GM18505 (cell line): ENCODE measurements around the gene TAF1C.

Source experiments
- ATAC-seq: cut with Tn5 transposase; IDR thresholded peaks from one replicate; pipeline ENCODE4 v1.9.1; 2021; ENCODE audit not compliant: unreplicated experiment
- POLR2A ChIP-seq: IDR thresholded peaks from 4 replicates; pipeline ENCODE4 v1.6.1; 2011; ENCODE audit warnings: borderline replicate concordance; ENCODE audit not compliant: insufficient read depth, insufficient read length; ENCODE audit errors: extremely low read depth

TAF1C gene

GRCh38 chr16:84176192-84177053, 10.4 kb downstream of the TAF1C start:
- no peak for TF ChIP-seq POLR2A
- no peak for ATAC-seq

GRCh38 chr16:84175350-84176081, 11.3 kb downstream of the TAF1C start:
- no peak for ATAC-seq
- no peak for TF ChIP-seq POLR2A

DNA sequence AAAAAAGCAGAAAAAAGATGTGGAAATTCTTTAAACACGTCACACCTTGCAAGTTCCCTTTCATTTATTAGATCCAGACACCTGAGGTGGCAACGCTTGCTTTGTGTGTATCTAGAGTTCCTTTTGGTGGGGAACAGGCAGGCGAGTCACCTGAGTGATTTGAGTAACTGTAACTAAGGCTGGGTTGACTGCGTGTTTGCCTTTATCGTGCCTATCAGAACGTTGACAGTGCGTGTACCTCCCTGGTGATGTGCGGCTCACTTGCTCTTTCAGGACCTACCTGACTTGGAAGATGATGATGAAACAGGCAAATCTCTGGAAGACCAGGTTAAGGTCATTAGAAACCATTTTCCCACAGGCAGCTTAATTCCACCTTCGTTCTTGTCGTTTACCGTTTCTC, 12.5 kb downstream of the TAF1C start:
- no peak for TF ChIP-seq POLR2A
- ATAC-seq, result no peak

- no peak for ATAC-seq
These were observed 17.0 kb downstream of the TAF1C start for GRCh38 chr16:84169765-84170310.

DNA sequence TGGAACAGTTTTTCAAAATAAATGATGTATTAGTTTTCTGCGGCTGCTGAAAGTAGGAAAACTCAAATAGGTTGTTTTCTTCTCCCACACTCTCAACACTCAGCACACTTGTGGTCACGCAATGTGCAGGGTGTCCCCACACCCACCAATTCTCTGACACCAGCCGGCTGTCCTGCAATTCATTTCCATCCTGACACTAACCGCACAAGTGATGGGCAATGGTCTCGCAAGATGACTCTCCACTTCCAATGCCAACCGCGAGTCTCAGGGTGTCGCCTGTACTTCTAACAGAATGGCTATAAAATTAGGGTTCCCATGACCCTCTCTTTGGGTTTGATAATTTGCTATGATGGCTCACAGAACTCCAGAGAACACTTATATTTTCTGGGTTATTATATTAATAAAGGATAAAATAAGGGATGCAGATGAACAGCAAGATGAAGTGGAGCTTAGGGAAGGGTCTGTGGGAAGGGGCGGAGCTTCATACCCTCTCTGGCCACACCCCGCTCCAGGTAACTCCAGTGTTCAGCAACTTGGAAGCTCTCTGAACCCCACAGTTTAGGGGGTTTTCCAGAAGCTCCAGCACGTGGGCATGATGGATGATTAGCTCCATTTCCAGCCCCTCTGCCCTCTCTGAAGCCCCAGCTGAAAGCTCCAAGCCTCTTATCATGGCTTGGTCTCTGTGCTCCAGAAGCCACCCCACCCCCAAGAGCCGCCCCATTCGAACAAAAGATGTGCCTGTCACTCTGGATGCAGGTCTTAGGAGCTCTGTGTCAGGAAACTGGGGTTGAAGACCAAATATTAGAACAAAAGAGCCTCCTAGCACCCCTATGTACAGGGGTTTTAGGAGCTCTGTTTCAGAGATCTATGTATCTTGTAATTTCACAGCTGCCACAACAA, 19.8 kb downstream of the TAF1C start:
- no peak for ATAC-seq
- no peak for TF ChIP-seq POLR2A

More at GRCh38 chr16:84169765-84170310, 17.0 kb downstream of the TAF1C start:
- no peak for TF ChIP-seq POLR2A

DNA sequence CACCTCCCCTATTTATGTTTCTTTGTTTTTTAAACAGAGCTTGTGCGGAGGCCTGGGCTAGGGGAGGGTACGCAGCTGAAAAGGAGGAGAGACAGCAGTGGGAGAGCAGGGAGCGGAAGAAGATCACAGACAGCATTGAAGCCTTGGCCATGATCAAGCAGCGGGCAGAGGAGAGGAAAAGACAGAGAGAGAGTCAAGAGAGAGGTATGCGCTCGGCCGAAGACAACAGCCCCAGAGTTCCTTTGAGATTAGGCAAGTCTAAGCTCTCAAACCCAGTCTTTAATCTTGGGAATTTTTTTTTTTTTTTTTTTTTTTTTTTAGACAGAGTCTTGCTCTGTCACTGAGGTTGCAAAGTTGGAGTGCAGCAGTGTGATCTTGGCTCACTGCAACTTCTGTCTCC, 21.1 kb downstream of the TAF1C start:
- ATAC-seq, result no peak
- no peak for TF ChIP-seq POLR2A

DNA sequence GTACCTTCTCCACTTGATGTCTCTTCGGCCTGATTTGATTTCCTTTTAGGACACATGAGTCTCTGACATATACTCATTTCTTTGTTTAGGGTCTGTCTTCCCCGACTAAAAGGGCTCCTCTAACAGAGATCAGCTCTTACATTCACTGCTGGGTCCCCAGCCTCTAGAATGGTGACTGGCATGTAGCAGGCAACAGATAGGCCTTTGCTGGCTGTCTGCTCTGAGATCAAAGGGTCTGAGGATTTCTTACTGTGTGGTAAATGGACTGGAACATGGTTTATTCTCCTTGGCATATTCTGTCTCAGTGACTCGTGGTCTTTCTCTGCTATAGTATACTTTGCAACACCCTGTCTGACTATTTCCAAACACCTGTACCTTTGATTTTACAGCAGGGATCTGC, 25.1 kb downstream of the TAF1C start:
- TF ChIP-seq POLR2A, result no peak
- no peak for ATAC-seq

DNA sequence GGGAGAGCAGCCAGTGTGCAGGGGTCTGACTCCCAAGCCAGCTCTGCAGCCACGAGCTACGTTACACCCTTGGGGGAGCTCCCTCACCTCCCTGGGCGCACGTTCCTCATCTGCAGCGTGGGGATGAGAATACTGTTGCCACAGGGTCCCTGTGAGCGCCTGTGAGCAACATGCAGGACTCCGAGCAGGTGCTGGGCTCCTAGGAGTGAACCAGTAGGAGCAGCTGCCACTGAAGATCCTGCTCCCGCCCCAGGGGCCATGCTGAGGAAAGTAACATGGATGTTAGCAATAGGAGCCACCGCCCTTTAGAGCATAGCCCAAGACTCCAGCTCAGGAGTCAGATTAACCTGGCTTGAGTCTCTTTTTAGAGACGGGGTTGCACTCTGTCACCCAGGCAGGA, 25.8 kb downstream of the TAF1C start:
- ATAC-seq, result no peak
- TF ChIP-seq POLR2A, result no peak

- ATAC-seq, result no peak
- TF ChIP-seq POLR2A, result no peak
These were observed 27.1 kb downstream of the TAF1C start for GRCh38 chr16:84159800-84160199.

DNA sequence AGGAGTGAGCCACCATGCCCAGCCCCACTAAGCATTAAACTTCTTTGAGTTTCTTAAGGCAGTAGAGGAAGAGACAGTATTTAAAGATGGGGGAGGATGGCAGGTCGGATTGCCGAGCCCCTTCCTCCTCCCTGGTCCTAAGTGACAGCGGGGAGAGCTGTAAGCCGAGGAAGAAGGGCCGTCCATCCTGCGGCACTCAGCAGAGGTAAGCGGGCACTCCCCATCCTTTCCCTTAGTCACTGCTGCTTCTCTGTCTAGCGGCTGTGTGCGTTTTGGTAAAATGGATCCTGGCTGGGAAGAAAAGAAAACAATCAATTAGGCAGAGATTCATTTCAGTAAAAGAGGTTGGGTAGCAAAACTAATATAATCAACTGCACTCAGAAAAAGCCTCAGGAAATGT, 27.9 kb downstream of the TAF1C start:
- no peak for ATAC-seq
- no peak for TF ChIP-seq POLR2A

GRCh38 chr16:84156342-84156784, 30.5 kb downstream of the TAF1C start:
- no peak for ATAC-seq
- no peak for TF ChIP-seq POLR2A

DNA sequence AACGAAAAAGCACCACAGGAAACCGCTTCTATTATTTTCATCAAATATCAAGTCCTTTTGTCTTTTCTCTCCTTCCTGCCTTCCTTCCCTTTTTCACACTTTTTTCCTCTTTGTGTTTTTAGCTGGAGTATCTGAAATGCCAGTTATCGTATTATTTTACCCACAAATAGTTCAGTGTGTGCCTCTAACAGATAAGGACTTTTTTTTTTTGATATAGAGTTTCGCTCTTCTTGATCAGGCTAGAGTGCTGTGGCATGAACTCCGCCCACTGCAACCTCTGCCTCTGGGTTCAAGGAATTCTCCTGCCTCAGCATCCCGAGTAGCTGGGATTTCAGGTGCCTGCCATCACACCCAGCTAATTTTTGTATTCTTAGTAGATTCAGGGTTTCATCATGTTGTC, 31.1 kb downstream of the TAF1C start:
- TF ChIP-seq POLR2A, result no peak
- ATAC-seq, result no peak

- TF ChIP-seq POLR2A, result no peak
- ATAC-seq, result no peak
These were observed 31.6 kb downstream of the TAF1C start for GRCh38 chr16:84155226-84155625.
